ENCODE data around the gene PP2D1. TPM values are rescaled to one million over a fixed set of nuclear protein-coding genes. Genes with fewer than 3 reads are reported as not detected.

PP2D1 gene
- total and polyA plus RNA-seq, 9 of the 15 experiments (the other 6 are each of a cell fraction or from before 2014, with no cell fraction given): 0.07 to 0.10 TPM; not detected in 7

GRCh38 chr3:20060974-20061685 lies 49.1 kb upstream of the PP2D1 start:
- in situ Hi-C loops (cut with MboI) (no loop called here), intact Hi-C loops (cut with micrococcal nuclease) (no loop called here)
- CTCF ChIA-PET (ENCODE audit: low intra/inter-chr PET ratio): no interaction called here
- FAIRE-seq (no peak), ATAC-seq (peak; percentile 17; the same call in 2 of the 3 replicates), DNase-seq (ENCODE audit: extremely low read depth in 1 of 4, low spot score in 3 of 4) (no peak)
- Histone ChIP-seq H3K9ac (ENCODE audit: insufficient read depth in 1 of 2, low read depth in 2 of 2, low read length in 2 of 2) (no peak overlapping the region), H3K9me3 (replicated peaks; ENCODE audit: control insufficient read depth, insufficient read depth, low read depth, low read length) (no peaks in the 10 kb centered on the region), H3K4me3 (no peak overlapping the region), H3K27ac (ENCODE audit: extremely low read depth, low read depth, low read length) (peak overlapping the region; percentile 23; the same call in 1 of the 3 replicates), H3K36me3 (ENCODE audit: control insufficient read depth, insufficient read depth, low read length) (no peaks in the 10 kb centered on the region), H4K20me1 (replicated peaks; ENCODE audit: control insufficient read depth, insufficient read depth, low read length) (peaks cover 7% of the 10 kb centered on the region; the same call in 1 of the 2 replicates), H2AFZ (ENCODE audit: low read depth, low read length) (peak overlapping the region; percentile 28), H3K4me2 (ENCODE audit: insufficient read depth, low read length) (peak overlapping the region; percentile 47), H3K79me2 (ENCODE audit: control insufficient read depth, insufficient read depth, low read length) (peaks cover 39% of the 10 kb centered on the region), H3K4me1 (replicated peaks in 1 of 2; ENCODE audit: control insufficient read depth in 2 of 2, insufficient read depth in 2 of 2, low read length in 2 of 2) (peaks cover 0 to 40% of the 10 kb centered on the region in 2 experiments; a peak in 3 of 5 replicates), H3K27me3 (ENCODE audit: control insufficient read depth in 2 of 2, insufficient read depth in 2 of 2, low read length in 2 of 2) (no peaks in the 10 kb centered on the region), H3K9me1 (ENCODE audit: control insufficient read depth, insufficient read depth, low read length) (no peaks in the 10 kb centered on the region)
- 47% methylated on average over 4 of the region's 4 CpGs for WGBS (ENCODE audit: insufficient coverage, low coverage, missing lambda C conversion rate)
- POLR2A ChIA-PET: interaction anchor here (0.6 to 1.4 kb wide), 2 partner anchors 18 to 19 kb away, joined by 3 read pairs; no protein-coding TSS in a partner anchor
- BruUV-seq (replicated peaks): no TSS peak
- TF ChIP-seq MNT (conservative IDR thresholded peaks at IDR 0.05) (0 out of 4 replicates have a peak, but pooled peaks of 1 of the 2 experiments have one; percentile 24), NFE2 (IDR thresholded peaks at IDR 0.05; ENCODE audit: low read depth) (peak; percentile 45; the same call in 1 of the 2 replicates), MXI1 (IDR thresholded peaks at IDR 0.05; ENCODE audit: low read depth, low read length) (no peak), USF1 (CRISPR knock-in tag; IDR thresholded peaks at IDR 0.05) (no peak), IRF9 (tag; IDR thresholded peaks at IDR 0.05) (peak; percentile 91), TRIM24 (IDR thresholded peaks at IDR 0.05) (0 out of 4 replicates have a peak, but pooled peaks of 1 of the 2 experiments have one; percentile 10), CEBPB (tag; IDR thresholded peaks at IDR 0.05) (peak; percentile 99), FOS (IDR thresholded peaks at IDR 0.05; ENCODE audit: extremely low read depth, insufficient read length) (no peak), CEBPG (CRISPR knock-in tag; IDR thresholded peaks at IDR 0.05) (peak; percentile 78), CEBPG (tag; conservative IDR thresholded peaks at IDR 0.05 in 1 of 2, IDR thresholded peaks at IDR 0.05 in 1 of 2) (peak; percentile 90 to 98), MIER1 (IDR thresholded peaks at IDR 0.05; ENCODE audit: low read depth) (no peak), RFX1 (IDR thresholded peaks at IDR 0.05) (peak; percentile 47; the same call in 1 of the 2 replicates), ESRRA (IDR thresholded peaks at IDR 0.05; ENCODE audit: borderline replicate concordance, low read depth) (no peak), RFX5 (IDR thresholded peaks at IDR 0.05; ENCODE audit: low read depth, low read length) (0 out of 2 replicates have a peak, but pooled peaks have one; percentile 19), ZMIZ1 (IDR thresholded peaks at IDR 0.05; ENCODE audit: low read depth in 2 of 2, low read length in 2 of 2) (no peak)

All from K562 (cell line).